Stomach (tissue), 9 donors: ENCODE data around the gene KIRREL3. TPM values are rescaled to one million over a fixed set of nuclear protein-coding genes. Genes with fewer than 3 reads are reported as not detected.

Source experiments
- DNase-seq, 2 donors: peaks; one replicate each; pipeline versions ENCODE4 v3.0.0 to v3.0.0-alpha.2; 2013 to 2019
- H3K27ac ChIP-seq, 5 donors: fragments of 200-600 bp in 4 of 5; sonication (generic) in 4 of 5; one replicate each; pipeline ENCODE4 v1.5.1; 2013 to 2019; ENCODE audit warnings: mild to moderate bottlenecking in 1 of 5, moderate library complexity in 1 of 5
- H3K27me3 ChIP-seq, 3 donors: fragments of 200-600 bp; sonication (generic); one replicate each; pipeline ENCODE4 v1.5.1; 2017 to 2019; ENCODE audit warnings: mixed run types in 1 of 3
- H3K36me3 ChIP-seq, 4 donors: fragments of 200-600 bp; sonication (generic); 1 replicate in 3 of 4; 2 replicates in 1 of 4; pipeline ENCODE4 v1.5.1; 2016 to 2019
- H3K4me1 ChIP-seq, 4 donors: fragments of 200-600 bp; sonication (generic); one replicate each; pipeline ENCODE4 v1.5.1; 2016 to 2019
- H3K4me3 ChIP-seq, 4 donors: fragments of 200-600 bp; sonication (generic) in 3 of 4; one replicate each; pipeline ENCODE4 v1.5.1; 2016 to 2019; ENCODE audit warnings: mild to moderate bottlenecking in 1 of 4
- H3K9me3 ChIP-seq, 4 donors: fragments of 200-600 bp; sonication (generic); one replicate each; pipeline ENCODE4 v1.5.1; 2016 to 2019
- CTCF ChIP-seq, 7 experiments: fragments of 450-650 bp in 4 of 7; fragments of 200-600 bp in 3 of 7; sonication (generic) in 3 of 7; IDR thresholded peaks; one replicate each; pipeline ENCODE4 v1.5.1; 2016 to 2019; ENCODE audit warnings: antibody characterized with exemption in 7 of 7, control low read depth in 2 of 7, mild to moderate bottlenecking in 1 of 7
- EP300 ChIP-seq: sonication (generic); formaldehyde crosslinking; IDR thresholded peaks from one replicate; pipeline ENCODE4 v1.6.1; 2017; ENCODE audit warnings: antibody characterized with exemption
- POLR2A ChIP-seq, 4 donors: fragments of 450-650 bp; IDR thresholded peaks; one replicate each; pipeline ENCODE4 v1.6.1; 2016; ENCODE audit warnings: antibody characterized with exemption in 4 of 4, control low read depth in 2 of 4, mild to moderate bottlenecking in 1 of 4, moderate library complexity in 1 of 4
- POLR2AphosphoS5 ChIP-seq, 3 donors: sonication (generic); formaldehyde crosslinking; IDR thresholded peaks; one replicate each; pipeline ENCODE4 v1.6.1; 2016; ENCODE audit warnings: antibody characterized with exemption in 3 of 3
- WGBS, 5 donors: extraction: QIAGEN DNeasy Blood & Tissue Kit in 3 of 5; methylation state at CpG; one replicate each; pipeline versions ENCODE4 v1.1.5 to v1.1.7; 2013 to 2018; 5-methylcytosine and 5-hydroxymethylcytosine counted together
- intact Hi-C: fragments of 100-400 bp; cut with DNase I; formaldehyde crosslinking; loops from one replicate; pipeline ENCODE4 v1.15.1; 2023; ENCODE audit warnings: low total_unique reads
- polyA plus RNA-seq, 3 donors: library from polyadenylated mRNA; stranded (reverse); fragments of 200-250 nt; gene quantifications; one replicate each; pipeline ENCODE4 v1.2.3, GENCODE V29; 2013
- total RNA-seq, 5 donors: library from RNA; depleted of rRNA; stranded (reverse); fragments of >200 nt; gene quantifications; one replicate each; pipeline versions ENCODE4 v1.1.0 to v1.2.3, GENCODE V29; 2014 to 2016
- donor health status: healthy with polysubstance abuse.
- donor health status: Bipolar disorder and iron deficiency.
- donor health status: healthy.

The KIRREL3 gene
- total and polyA plus RNA-seq, 8 donors = 0.10 to 1.7 (median 0.38) TPM; not detected in 4

- H3K27me3 ChIP-seq = peaks cover 0 to 12% (median 10%) of the 10 kb centered on the region in 3 donors
- intact Hi-C loops = no loop called here
- no peak for TF ChIP-seq CTCF (IDR thresholded peaks at IDR 0.05)
- no peak for TF ChIP-seq POLR2A (IDR thresholded peaks at IDR 0.05)
- no peak for TF ChIP-seq EP300
- no peak for TF ChIP-seq POLR2AphosphoS5 (IDR thresholded peaks at IDR 0.05)
- no peaks in the 10 kb centered on the region for H3K36me3 ChIP-seq
- peaks cover 0 to 9% (median 3%) of the 10 kb centered on the region in 4 donors for H3K4me1 ChIP-seq
- WGBS, 5 donors = 36 to 42% (median 39%) methylated on average over 12 of the region's 12 CpGs
- no peaks in the 10 kb centered on the region for H3K9me3 ChIP-seq
- no peak for DNase-seq
- no peak overlapping the region for H3K27ac ChIP-seq
- no peak overlapping the region for H3K4me3 ChIP-seq
Measured at GRCh38 chr11:126654886-126655806, 345.4 kb downstream of the KIRREL3 start.

- DNase-seq = no peak
- H3K27ac ChIP-seq = no peak overlapping the region
- 74 to 85% (median 80%) methylated on average over 8 of the region's 8 CpGs for WGBS, 5 donors
- H3K36me3 ChIP-seq = no peaks in the 10 kb centered on the region
- peaks cover 0 to 12% (median 10%) of the 10 kb centered on the region in 3 donors for H3K27me3 ChIP-seq
- H3K4me1 ChIP-seq = peaks cover 0 to 9% (median 3%) of the 10 kb centered on the region in 4 donors
- no peaks in the 10 kb centered on the region for H3K9me3 ChIP-seq
- no peak overlapping the region for H3K4me3 ChIP-seq
- no peak for TF ChIP-seq CTCF (IDR thresholded peaks at IDR 0.05)
- no peak for TF ChIP-seq POLR2AphosphoS5 (IDR thresholded peaks at IDR 0.05)
- intact Hi-C loops = no loop called here
Measured at GRCh38 chr11:126653040-126653439, 347.5 kb downstream of the KIRREL3 start.

- Histone ChIP-seq H3K36me3 (no peaks in the 10 kb centered on the region), H3K27me3 (peaks cover 0 to 4% (median 0%) of the 10 kb centered on the region in 3 donors), H3K4me1 (peaks cover 0 to 5% (median 0%) of the 10 kb centered on the region in 4 donors), H3K9me3 (no peaks in the 10 kb centered on the region), H3K4me3 (no peak overlapping the region), H3K27ac (no peak overlapping the region)
- DNase-seq = peak in 1 of 2 donors; percentile 33
- TF ChIP-seq CTCF (IDR thresholded peaks at IDR 0.05) = no peak
- no peak for TF ChIP-seq POLR2AphosphoS5 (IDR thresholded peaks at IDR 0.05)
- TF ChIP-seq EP300 = no peak
- TF ChIP-seq POLR2A (IDR thresholded peaks at IDR 0.05) = no peak
- intact Hi-C loops = no loop called here
- 34 to 44% (median 34%) methylated on average over 5 of the region's 5 CpGs for WGBS, 5 donors
Measured at GRCh38 chr11:126647735-126648134, 352.8 kb downstream of the KIRREL3 start.

GRCh38 chr11:126646701-126647557 is 353.6 kb downstream of the KIRREL3 start:
- Histone ChIP-seq H3K36me3 (no peaks in the 10 kb centered on the region), H3K27me3 (peaks cover 0 to 5% (median 0%) of the 10 kb centered on the region in 3 donors), H3K4me1 (peaks cover 0 to 5% (median 0%) of the 10 kb centered on the region in 4 donors), H3K4me3 (no peak overlapping the region), H3K9me3 (no peaks in the 10 kb centered on the region), H3K27ac (no peak overlapping the region)
- TF ChIP-seq POLR2AphosphoS5 (IDR thresholded peaks at IDR 0.05) (no peak), EP300 (no peak), POLR2A (IDR thresholded peaks at IDR 0.05) (no peak), CTCF (IDR thresholded peaks at IDR 0.05) (no peak)
- no peak for DNase-seq
- WGBS, 5 donors = 78 to 86% (median 84%) methylated on average over 10 of the region's 10 CpGs
- intact Hi-C loops = no loop called here
